ENCODE results near the gene DPY19L3. TPM values are rescaled to one million over a fixed set of nuclear protein-coding genes. Genes with fewer than 3 reads are reported as not detected.
A peak's percentile ranks its signal among the peaks of the same experiment; 100 is the strongest.

Gene DPY19L3
- total and polyA plus RNA-seq, 2 of the 4 experiments (the other 2 are of a cell fraction) = 29.6 to 36.5 TPM

- no peak overlapping the region for H2BK15ac ChIP-seq (ENCODE audit: low read depth, low read length)
- H4K91ac ChIP-seq (ENCODE audit: insufficient read depth, low read depth, low read length) = no peak overlapping the region
- no peak overlapping the region for H3K9ac ChIP-seq (ENCODE audit: low read depth, low read length)
- H2AFZ ChIP-seq (replicated peaks; ENCODE audit: low read length, poor library complexity) = no peak overlapping the region
- no peak overlapping the region for H3K23ac ChIP-seq (ENCODE audit: low read depth, low read length)
- H4K20me1 ChIP-seq (ENCODE audit: insufficient read depth, low read length) = no peaks in the 10 kb centered on the region
- H2BK120ac ChIP-seq (ENCODE audit: low read depth, low read length) = no peak overlapping the region
- no peak overlapping the region for H2BK5ac ChIP-seq (ENCODE audit: low read depth, low read length, poor library complexity, severe bottlenecking)
- no peak overlapping the region for H2AK5ac ChIP-seq (ENCODE audit: low read depth, low read length)
- no peak overlapping the region for H3K4ac ChIP-seq (ENCODE audit: low read depth, low read length)
- no peak overlapping the region for H3K27ac ChIP-seq (ENCODE audit: insufficient read depth, low read length)
- H3K4me1 ChIP-seq (ENCODE audit: control insufficient read depth, insufficient read depth, low read length) = no peaks in the 10 kb centered on the region
- H4K8ac ChIP-seq (ENCODE audit: low read depth in 2 of 2, low read length in 2 of 2) = no peak overlapping the region
- H3K36me3 ChIP-seq (ENCODE audit: control insufficient read depth, insufficient read depth, low read length) = peaks cover 11% of the 10 kb centered on the region
- H2BK20ac ChIP-seq (ENCODE audit: low read depth, low read length) = no peak overlapping the region
- H2AK9ac ChIP-seq (replicated peaks; ENCODE audit: low read depth, low read length, poor library complexity) = no peak overlapping the region
- H3K4me3 ChIP-seq (ENCODE audit: insufficient read depth, low read depth, low read length) = no peak overlapping the region
- BruUV-seq (replicated peaks) = no TSS peak
- no peak overlapping the region for H4K5ac ChIP-seq (ENCODE audit: low read depth, low read length)
- no peak overlapping the region for H3K18ac ChIP-seq (ENCODE audit: low read depth, low read length)
- DNase-seq (peak; percentile 6), ATAC-seq (ENCODE audit: low read depth) (no peak)
- no peak overlapping the region for H3K4me2 ChIP-seq (ENCODE audit: low read depth, low read length)
- H3K79me1 ChIP-seq (ENCODE audit: low read depth in 1 of 2, low read length in 2 of 2) = no peaks in the 10 kb centered on the region
- ChIA-PET CTCF (no interaction called here), POLR2A (ENCODE audit: unreplicated experiment) (no interaction called here)
- no peaks in the 10 kb centered on the region; the same call in 1 of the 2 replicates for H3K27me3 ChIP-seq (ENCODE audit: control insufficient read depth, insufficient read depth, low read length)
- intact Hi-C loops (cut with micrococcal nuclease) = no loop called here
- no peak overlapping the region for H3K56ac ChIP-seq (ENCODE audit: extremely low read depth, insufficient read depth, low read length)
- H3K9me3 ChIP-seq (ENCODE audit: control insufficient read depth, insufficient read depth, low read length) = no peaks in the 10 kb centered on the region
- WGBS, 2 experiments (ENCODE audit: extremely low coverage in 2 of 2, insufficient read length in 1 of 2) = 100% methylated on average over 1 of the region's 2 CpGs; no CpG with 5 or more reads in 1 of the 2 experiments
- no peaks in the 10 kb centered on the region for H3K9me1 ChIP-seq (ENCODE audit: insufficient read depth, low read length)
- TF ChIP-seq CEBPB (IDR thresholded peaks at IDR 0.05; ENCODE audit: low read depth, low read length) (no peak), ELK1 (IDR thresholded peaks at IDR 0.05; ENCODE audit: borderline replicate concordance, low read depth, low read length) (no peak), BHLHE40 (IDR thresholded peaks at IDR 0.05; ENCODE audit: low read depth, low read length) (no peak), CHD1 (IDR thresholded peaks at IDR 0.05; ENCODE audit: low read depth, low read length) (no peak), RCOR1 (IDR thresholded peaks at IDR 0.05; ENCODE audit: insufficient replicate concordance, low read length) (no peak), NFE2L2 (IDR thresholded peaks at IDR 0.05; ENCODE audit: low read depth, low read length) (no peak), CTCF (conservative IDR thresholded peaks at IDR 0.05; ENCODE audit: low read depth, low read length) (no peak), MAFK (IDR thresholded peaks at IDR 0.05; ENCODE audit: low read depth, low read length) (no peak)
- in situ Hi-C loops (cut with MboI; ENCODE audit: low sequenced_read_pairs) = no loop called here
- dilution Hi-C loops (cut with HindIII; ENCODE audit: low sequenced_read_pairs, unreplicated experiment) = no loop called here
- H3K14ac ChIP-seq (replicated peaks; ENCODE audit: low read depth, low read length) = no peak overlapping the region
These were observed 84.4 kb downstream of the DPY19L3 start for GRCh38 chr19:32489971-32490370.

Measured in IMR-90 (cell line).